IPS-18c (cell line): Measurements from ENCODE around the gene C22orf42.
"Not testable (repeated sequence)": the region's sequence is repeated elsewhere in the genome, so short reads cannot be mapped to it uniquely, and the experiment has no call there.

Source experiments
- H3K4me3 ChIP-seq: 2 replicates; pipeline ENCODE4 v1.7.0; 2013; ENCODE audit warnings: low read depth, mild to moderate bottlenecking, low read length, moderate library complexity; ENCODE audit not compliant: insufficient read depth
- H3K9me3 ChIP-seq: one replicate; pipeline ENCODE4 v1.6.1; 2013; ENCODE audit warnings: mild to moderate bottlenecking, low read length, moderate library complexity; ENCODE audit not compliant: control insufficient read depth, insufficient read depth

Gene C22orf42

DNA sequence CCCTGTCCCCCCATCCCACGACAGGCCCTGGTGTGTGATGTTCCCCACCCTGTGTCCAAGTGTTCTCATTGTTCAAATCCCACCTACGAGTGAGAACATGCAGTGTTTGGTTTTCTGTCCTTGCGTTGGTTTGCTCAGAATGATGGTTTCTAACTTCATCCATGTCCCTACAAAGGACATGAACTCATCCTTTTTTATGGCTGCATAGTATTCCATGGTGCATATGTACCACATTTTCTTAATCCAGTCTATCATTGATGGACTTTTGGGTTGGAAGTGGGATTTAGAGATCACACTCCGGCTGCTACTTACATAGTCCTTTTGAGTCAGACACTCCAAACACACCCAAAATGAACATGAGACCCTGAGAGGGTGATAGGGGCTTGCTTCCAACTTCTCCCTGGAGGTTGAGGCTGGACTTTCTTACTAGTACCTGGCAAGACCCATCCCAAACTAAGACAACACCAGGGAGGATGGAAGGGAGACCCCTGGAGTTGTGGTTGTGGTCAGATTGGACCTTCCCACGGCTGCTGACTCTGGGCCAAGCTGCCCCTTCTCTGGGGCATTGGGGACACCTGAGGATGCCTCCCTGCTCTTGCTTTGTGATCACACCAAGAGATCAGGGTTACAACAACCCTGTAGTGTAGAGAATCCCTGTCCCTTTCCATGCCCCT lies 38.6 kb upstream of the C22orf42 start:
- H3K9me3 ChIP-seq, H3K4me3 ChIP-seq: not testable (repeated sequence)

DNA sequence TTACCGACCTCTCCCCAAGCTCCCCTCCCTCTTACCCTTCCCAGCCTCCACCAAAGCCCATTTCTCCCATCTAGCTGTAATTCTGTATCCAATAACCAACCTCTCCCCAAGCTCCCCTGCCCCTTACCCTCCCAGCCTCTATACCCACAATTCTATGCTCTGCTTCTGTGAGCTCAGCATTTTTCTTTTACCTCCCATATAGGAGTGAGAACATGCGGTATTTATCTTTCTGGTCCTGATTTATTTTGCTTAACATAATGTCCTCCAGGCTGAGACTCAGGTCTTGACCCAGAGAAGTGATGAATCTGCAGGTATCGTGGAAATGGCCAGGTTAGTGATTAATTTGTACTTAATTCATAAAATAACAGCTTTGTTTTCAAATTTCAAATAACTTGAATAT lies 36.8 kb upstream of the C22orf42 start:
- not testable (repeated sequence) for H3K4me3 ChIP-seq, H3K9me3 ChIP-seq

DNA sequence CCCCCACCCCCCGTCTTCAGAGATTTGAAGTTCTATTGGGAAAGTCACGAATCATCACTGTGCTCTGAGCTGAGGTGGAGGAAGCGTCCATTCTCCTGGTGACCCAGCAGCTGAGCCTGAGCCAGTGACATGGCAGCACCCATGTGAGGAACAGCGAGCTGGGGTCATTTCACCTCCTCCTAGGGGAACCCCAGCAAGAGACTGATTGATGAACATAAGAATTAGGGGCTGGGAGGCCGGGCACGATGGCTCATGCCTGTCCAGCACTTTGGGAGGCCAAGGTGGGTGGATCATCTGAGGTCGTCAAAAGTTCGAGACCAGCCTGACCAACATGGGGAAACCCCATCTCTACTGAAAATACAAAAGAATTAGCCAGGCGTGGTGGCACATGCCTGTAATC lies 34.2 kb upstream of the C22orf42 start:
- H3K4me3 ChIP-seq, H3K9me3 ChIP-seq: not testable (repeated sequence)

DNA sequence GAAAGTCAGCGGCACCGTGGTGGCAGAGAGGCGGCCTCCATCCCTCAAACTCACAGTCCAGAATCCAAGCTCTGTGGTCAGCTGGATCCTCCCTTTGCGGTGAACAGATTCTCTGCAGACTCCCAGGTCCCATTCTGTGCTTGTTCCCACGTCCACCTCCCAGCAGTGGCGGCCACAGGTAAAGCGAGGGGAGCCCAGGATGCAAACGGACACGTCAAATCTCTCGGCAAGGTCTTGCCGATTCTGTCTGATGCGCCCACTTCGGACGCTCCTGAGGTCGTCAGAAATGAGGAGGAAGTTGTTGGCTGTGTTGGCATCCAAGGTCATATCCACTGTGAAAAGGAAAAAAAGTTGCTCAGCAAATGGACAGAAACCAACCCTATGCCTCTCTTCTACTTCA lies 31.9 kb upstream of the C22orf42 start:
- H3K4me3 ChIP-seq, H3K9me3 ChIP-seq: not testable (repeated sequence)

DNA sequence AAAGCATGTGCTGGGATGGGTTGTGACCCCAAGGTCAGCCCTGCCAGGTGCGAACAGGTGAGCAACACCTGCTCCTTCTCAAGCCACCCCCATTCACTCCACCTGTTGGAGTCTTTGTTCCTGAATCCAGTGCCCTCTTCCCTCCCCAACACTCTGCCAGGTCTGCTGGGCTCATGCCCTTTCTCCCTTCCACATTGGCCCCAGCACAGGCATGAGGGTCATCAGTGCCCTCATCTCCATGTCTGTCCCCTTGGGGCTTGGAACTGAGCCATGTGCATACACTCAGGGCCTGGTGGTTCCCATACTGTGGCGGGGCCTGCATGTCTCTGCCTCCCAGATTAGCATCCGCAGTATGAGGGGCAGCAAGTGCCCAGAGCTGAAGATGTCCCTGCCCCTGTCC lies 26.7 kb upstream of the C22orf42 start:
- Histone ChIP-seq H3K4me3 (no peak overlapping the region), H3K9me3 (peaks cover 2% of the 10 kb centered on the region)

DNA sequence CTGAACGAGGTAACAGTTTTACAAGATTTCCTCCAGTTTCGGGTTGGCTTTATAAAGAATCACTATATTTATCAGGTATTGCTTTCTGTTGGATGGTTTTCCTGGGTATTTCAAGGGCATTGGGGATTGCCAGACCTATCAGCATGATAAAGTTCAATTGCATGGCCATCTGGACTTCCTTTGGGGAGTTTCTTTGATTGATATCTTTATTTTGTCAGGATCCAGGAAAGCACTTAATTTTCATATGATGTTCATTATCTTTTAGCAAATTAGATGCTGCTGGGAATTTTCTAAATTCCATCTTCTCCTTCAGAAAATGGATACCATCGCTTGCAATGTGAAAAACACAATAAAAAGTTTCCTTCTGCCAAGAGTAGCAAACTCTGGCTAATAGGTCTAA lies 24.5 kb upstream of the C22orf42 start:
- Histone ChIP-seq H3K9me3 (peaks cover 2% of the 10 kb centered on the region), H3K4me3 (no peak overlapping the region)

DNA sequence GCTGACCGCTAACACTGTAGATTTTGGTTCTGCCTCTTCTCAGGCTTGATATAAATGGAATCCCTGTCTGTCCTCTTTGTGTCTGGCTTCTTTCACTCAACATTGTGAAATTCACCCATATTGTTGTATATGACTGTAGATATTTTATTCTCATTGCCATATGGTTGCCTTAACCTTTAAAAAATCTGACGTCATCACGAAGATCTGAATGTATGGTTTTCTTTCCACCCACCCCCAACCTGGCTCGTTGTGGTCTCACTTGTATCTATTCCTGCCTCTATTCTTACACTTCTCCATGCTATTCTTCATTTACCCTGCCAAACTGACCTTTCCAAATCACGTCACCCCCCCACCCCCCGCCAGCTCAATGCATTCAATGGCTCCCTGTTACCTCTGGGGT lies 21.9 kb upstream of the C22orf42 start:
- no peak overlapping the region for H3K4me3 ChIP-seq

DNA sequence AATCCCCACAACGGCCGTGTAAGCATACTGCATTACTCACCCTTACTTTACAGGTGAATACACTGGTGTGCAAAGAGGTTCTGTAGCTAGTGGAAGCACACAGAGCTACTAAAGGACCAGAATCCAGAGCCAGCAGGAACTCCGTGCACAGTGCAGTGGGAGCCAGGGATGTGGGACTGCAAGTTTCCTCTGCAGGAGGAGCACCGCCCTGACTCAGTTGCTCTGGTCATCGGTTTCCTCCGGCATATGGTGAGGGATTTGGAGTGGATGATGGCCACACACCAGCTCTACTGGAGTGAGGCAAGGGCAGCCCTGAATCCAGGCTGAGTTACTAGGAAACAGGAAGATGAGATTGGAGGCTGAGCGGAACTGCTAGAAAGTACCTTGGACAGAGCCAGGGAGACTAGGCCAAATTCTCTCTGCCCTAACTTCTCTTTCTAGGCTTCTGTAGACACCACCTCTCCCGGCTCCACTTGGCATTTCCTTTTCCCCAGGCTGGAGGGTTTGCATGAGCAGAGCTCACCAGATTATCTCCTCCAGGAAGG lies 18.2 kb upstream of the C22orf42 start:
- Histone ChIP-seq H3K4me3 (no peak overlapping the region), H3K9me3 (no peaks in the 10 kb centered on the region)

More for the DNA sequence above, 21.9 kb upstream of the C22orf42 start:
- H3K9me3 ChIP-seq = no peaks in the 10 kb centered on the region

DNA sequence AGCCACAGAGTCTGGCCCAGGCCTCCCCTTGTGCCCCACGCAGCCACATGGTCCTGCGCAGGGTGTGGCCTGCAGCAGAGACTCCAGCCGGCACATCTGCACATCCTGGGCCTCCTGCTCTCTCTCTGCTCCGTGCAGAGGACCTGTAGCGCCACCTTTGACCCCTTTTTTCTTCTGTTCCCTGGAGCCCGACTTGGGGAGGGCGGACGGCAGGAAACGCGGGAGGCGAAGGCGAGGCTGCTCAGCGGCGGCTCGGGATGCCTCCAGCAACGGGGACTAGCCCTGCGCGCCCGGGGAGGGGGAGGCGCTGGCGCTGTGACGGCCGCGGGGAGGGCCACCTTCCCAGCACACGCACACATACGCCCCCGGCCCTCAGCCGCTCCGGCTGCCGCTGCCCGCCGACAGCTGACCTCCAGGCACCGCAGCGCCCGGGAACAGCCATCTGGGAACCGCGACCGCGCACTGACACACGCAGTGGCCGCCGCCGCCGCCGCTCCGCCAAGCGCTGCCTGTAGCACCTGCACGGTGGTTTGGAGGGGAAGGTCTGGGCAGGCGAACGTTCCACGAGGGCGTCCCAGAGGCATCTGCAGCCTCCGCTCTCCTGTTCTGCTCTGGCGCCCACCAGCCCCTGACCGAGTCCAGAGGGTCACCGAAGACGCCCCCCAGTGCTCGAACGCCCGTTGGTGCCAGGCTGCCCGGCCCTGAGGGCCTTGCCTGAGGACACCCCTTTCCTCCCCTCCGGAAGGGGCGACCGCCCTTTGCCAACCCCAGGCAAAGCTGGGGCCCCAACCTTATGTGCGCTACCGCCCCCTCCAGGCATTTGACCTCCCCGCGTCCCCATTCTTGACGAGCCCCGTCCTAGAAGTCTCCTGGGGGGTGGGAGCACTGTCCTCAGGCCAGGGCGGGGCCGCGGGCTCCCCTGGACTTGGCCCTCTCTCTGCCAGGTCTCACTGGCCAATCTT lies 16.9 kb upstream of the C22orf42 start:
- Histone ChIP-seq H3K4me3 (peak overlapping the region; percentile 32), H3K9me3 (no peaks in the 10 kb centered on the region)

DNA sequence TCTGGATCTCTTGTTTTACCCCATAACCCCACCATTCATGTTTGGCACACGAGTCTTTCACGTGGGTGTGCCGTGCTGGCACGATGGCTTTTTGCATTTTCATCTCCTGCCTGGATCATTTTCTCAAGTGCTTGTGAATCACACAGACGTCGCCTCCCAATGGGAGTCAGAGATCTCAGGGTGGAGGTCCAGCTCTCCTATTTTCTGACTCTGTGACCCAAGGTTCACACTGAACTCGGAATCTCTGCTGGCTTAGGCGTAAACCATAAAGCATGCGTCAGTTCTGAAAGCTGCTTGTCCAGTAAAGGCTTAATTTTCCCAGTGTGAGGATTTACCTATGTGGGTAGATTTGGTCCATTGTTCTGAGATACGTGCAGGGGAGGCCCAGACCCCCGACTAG lies 16.0 kb upstream of the C22orf42 start:
- Histone ChIP-seq H3K4me3 (no peak overlapping the region), H3K9me3 (no peaks in the 10 kb centered on the region)

DNA sequence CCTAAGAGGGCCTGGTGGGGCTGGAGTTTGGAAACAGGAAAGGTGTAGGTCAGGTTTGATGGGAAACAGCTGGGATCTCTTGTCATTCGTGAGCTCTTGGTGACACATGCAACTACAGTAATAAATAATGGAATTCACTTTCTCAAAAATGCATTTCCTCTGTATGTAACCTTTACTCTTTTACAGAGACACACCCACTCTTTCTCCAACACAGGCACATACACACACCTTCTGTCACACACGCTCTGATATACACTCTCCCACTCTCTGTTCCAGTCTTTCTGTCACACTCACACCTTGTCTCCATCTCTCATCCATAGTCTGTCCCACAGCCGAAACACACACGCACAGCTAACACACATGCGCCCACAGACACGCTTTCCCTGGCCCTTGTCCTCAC lies 6.6 kb upstream of the C22orf42 start:
- Histone ChIP-seq H3K9me3 (no peaks in the 10 kb centered on the region), H3K4me3 (no peak overlapping the region)

DNA sequence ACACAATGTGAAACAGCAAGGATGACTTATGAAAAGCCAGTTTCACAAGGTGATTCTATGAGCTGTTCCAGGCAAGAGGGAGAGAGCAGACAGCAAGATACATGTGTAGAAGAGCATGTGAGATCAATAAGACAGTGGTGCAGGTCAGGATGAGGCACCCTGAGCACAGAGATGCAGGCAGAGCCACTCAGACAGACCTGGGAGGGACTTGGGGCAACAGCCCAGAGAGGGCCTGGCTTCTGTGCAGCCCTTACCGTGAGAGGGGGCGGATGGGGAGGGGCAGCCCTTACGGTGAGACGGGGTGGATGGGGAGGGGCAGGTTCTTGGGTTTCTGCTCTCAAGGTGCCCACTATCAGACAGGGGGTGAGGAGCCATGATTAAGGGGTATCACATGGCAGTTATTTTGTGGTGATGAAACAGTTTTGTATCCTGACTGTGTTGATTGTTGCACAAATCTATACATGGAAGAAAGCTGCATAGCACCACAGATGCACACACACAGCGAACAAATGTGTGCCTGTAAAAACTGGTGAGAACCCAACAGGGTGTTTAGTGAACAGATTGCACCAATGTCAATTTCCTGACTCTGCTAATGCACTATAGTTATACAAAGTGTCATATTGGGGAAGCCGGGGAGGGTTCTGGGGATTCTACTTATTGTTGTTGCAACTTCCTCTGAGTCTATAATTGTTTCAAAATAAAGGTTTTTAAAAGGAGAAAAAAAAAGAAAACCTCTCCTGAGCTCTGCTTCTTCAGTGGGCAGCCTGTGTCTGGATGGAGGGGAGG lies 5.2 kb upstream of the C22orf42 start:
- Histone ChIP-seq H3K4me3 (no peak overlapping the region), H3K9me3 (no peaks in the 10 kb centered on the region)

DNA sequence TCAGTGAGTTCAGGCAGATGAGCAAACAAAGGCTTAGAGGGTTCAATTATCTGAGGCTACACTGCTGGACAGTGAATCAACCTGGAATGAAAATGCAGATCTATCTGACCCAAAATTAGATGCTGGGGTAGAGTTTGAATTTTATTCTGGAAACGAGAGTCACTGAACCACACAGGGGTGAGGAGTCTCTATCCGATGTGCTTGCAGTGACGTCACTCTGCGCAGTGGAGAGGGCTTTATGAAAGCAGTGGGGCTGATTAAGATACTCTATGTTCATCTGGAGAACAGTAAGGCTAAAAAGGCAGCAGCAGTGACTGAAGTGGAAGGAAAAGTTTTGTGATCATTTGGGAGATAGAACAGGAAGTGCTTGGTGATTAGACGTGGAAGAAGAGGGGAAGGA lies 1.3 kb upstream of the C22orf42 start:
- not testable (repeated sequence) for H3K9me3 ChIP-seq, H3K4me3 ChIP-seq

DNA sequence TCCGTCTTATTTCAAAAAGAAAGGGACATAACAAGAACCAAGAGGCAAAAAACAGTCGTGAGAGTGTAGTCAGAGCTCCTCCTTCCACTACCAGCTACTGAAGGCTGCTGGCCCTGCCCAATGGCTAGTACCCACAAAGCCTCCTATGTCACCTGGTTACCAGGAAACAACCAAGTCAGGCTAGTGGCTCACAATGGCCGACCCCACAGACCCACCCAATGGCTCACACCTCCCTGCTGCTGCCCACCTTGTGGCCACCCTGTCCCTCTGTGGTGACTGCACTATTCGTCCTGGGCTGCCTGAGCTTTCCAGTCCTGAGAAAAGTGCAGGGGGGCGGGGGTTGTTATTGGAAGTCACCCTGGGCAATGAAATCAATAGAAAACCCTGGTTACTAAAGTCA lies 1.5 kb downstream of the C22orf42 start:
- not testable (repeated sequence) for H3K4me3 ChIP-seq, H3K9me3 ChIP-seq

DNA sequence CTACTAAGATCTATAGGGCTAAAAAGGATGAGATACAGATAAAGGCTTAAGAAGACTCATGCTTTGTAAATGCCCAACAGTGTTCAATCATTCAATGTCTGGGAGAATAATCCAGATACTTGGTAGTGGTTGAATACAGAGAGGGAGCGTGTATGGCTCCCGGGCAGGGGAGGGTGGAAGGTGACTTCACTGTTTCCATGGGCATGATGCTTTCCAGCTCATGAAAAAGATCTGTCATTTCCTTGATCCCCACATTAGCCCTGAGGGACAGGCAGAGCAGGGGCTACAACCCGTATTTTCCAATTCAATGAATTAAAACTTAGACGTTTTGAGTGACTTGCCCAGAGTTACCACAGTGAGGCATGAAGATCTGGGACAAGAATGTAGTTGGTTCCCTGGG lies 4.4 kb downstream of the C22orf42 start:
- H3K9me3 ChIP-seq, H3K4me3 ChIP-seq: not testable (repeated sequence)

DNA sequence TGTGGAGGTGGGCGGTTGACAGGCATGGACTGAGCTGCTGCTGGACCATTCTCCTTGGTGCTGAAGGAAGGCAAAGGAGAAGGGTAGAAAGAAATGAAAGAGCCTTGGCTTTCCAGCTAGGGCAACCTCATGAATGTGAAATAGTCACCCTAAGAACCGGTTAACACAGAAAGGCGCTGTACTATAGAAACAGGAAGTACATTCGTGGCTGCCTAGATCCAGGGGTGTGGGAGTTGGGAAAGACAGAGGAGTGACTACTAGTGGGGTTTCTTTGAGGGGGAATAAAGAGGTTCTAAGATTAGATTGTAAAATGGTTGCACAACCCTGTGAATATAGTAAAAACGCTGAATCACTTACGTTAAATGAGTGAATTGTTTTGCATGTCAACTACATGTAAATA lies 7.5 kb downstream of the C22orf42 start:
- H3K9me3 ChIP-seq, H3K4me3 ChIP-seq: not testable (repeated sequence)

DNA sequence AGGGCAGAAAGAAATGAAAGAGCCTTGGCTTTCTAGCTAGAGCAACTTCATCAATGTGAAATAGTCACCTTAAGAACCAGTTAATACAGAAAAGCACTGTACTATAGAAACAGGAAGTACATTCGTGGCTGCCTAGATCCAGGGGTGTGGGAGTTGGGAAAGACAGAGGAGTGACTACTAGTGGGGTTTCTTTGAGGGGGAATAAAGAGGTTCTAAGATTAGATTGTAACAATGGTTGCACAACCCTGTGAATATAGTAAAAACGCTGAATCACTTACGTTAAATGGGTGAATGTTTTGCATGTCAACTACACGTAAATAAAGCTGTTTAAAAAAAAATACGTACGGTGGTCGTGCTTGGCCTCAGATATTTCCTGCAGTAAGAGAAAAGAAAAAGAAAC lies 8.5 kb downstream of the C22orf42 start:
- not testable (repeated sequence) for H3K4me3 ChIP-seq, H3K9me3 ChIP-seq
